PC-3 (cell line): ENCODE data around the gene STIL. TPM values are rescaled to one million over a fixed set of nuclear protein-coding genes. Genes with fewer than 3 reads are reported as not detected.

Experiments
- ATAC-seq: fragments of 200-7000 bp; cut with Tn5 transposase; 2 replicates; pipeline ENCODE4 v1.9.1; 2020; ENCODE audit warnings: mild to moderate bottlenecking, moderate library complexity
- BruUV-seq: library from RNA; stranded (reverse); fragments of 400-500 nt; replicated peaks from 2 replicates; lab custom pipeline; 2021; lab: Mats Ljungman, UMichigan
- CTCF ChIA-PET: fragments of 300-600 bp; sonication (Branson Sonifier 250); formaldehyde crosslinking; loops from one replicate; lab custom pipeline; 2022; ENCODE audit warnings: antibody characterized with exemption; lab: Charles Lee
- POLR2A ChIA-PET: fragments of 300-600 bp; sonication (Branson Sonifier 250); formaldehyde crosslinking; loops from one replicate; lab custom pipeline; 2022; ENCODE audit warnings: antibody characterized with exemption; ENCODE audit not compliant: unreplicated experiment; lab: Charles Lee
- DNase-seq: peaks from one replicate; pipeline ENCODE4 v3.0.0-alpha.2; 2015
- H2AFZ ChIP-seq: fragments of 300-600 bp; sonication (generic); 2 replicates; pipeline ENCODE4 v1.6.0; 2016; ENCODE audit warnings: antibody characterized with exemption, low read length
- H3F3A ChIP-seq: fragments of 300-600 bp; sonication (generic); one replicate; pipeline ENCODE4 v1.6.0; 2017; ENCODE audit warnings: antibody characterized with exemption, low read length, control low read depth, mild to moderate bottlenecking; ENCODE audit not compliant: unreplicated experiment
- H3K27ac ChIP-seq: fragments of 300-600 bp; sonication (generic); 2 replicates; pipeline ENCODE4 v1.5.1; 2016; ENCODE audit warnings: mild to moderate bottlenecking, low read length
- H3K27me3 ChIP-seq: fragments of 300-600 bp; sonication (generic); 2 replicates; pipeline ENCODE4 v1.6.1; 2016; ENCODE audit warnings: low read length, mixed read lengths
- H3K36me3 ChIP-seq: fragments of 300-600 bp; sonication (generic); 2 replicates; pipeline ENCODE4 v1.6.1; 2016; ENCODE audit warnings: low read depth, mixed run types, low read length, mixed read lengths
- H3K4me1 ChIP-seq: fragments of 300-600 bp; sonication (generic); 2 replicates; pipeline ENCODE4 v1.5.1; 2016; ENCODE audit warnings: low read length; ENCODE audit not compliant: insufficient read depth
- H3K4me2 ChIP-seq: fragments of 300-600 bp; sonication (generic); 2 replicates; pipeline ENCODE4 v1.6.0; 2016; ENCODE audit warnings: low read length
- H3K4me3 ChIP-seq: fragments of 300-600 bp; sonication (generic); 2 replicates; pipeline ENCODE4 v1.5.1; 2016; ENCODE audit warnings: mild to moderate bottlenecking, low read length, mixed read lengths
- H3K79me2 ChIP-seq: fragments of 300-600 bp; sonication (generic); 2 replicates; pipeline ENCODE4 v1.6.1; 2017; ENCODE audit warnings: low read length, mixed read lengths
- H3K9ac ChIP-seq: fragments of 300-600 bp; sonication (generic); 2 replicates; pipeline ENCODE4 v1.6.0; 2016; ENCODE audit warnings: mild to moderate bottlenecking, low read length
- H3K9me2 ChIP-seq: fragments of 300-600 bp; sonication (generic); replicated peaks from 2 replicates; pipeline ENCODE4 v1.6.1; 2016; ENCODE audit warnings: mixed run types, low read length, mixed read lengths
- H3K9me3 ChIP-seq: fragments of 300-600 bp; sonication (generic); 2 replicates; pipeline ENCODE4 v1.6.1; 2016; ENCODE audit warnings: low read length, mixed read lengths
- H4K20me1 ChIP-seq: fragments of 300-600 bp; sonication (generic); 2 replicates; pipeline ENCODE4 v1.6.1; 2016; ENCODE audit warnings: low read length, mixed read lengths
- CTCF ChIP-seq: fragments of 300-600 bp; sonication (generic); conservative IDR thresholded peaks from 2 replicates; pipeline ENCODE4 v1.5.1; 2017; ENCODE audit warnings: antibody characterized with exemption, low read depth, mild to moderate bottlenecking, low read length
- EZH2 ChIP-seq: fragments of 300-600 bp; sonication (generic); IDR thresholded peaks from one replicate; pipeline ENCODE4 v1.6.1; 2017; ENCODE audit warnings: antibody characterized with exemption, mild to moderate bottlenecking, low read length; ENCODE audit not compliant: unreplicated experiment
- EZH2phosphoT487 ChIP-seq: fragments of 300-600 bp; sonication (generic); IDR thresholded peaks from 2 replicates; pipeline ENCODE4 v1.6.1; 2018; ENCODE audit warnings: mild to moderate bottlenecking, antibody characterized with exemption, low read length, borderline replicate concordance
- intact Hi-C: fragments of 100-400 bp; cut with micrococcal nuclease; formaldehyde crosslinking; loops from 2 replicates; pipeline ENCODE4 v1.9.0; 2023
- total RNA-seq: library from RNA; depleted of rRNA; stranded (reverse); fragments of >200 nt; gene quantifications from 2 replicates; pipeline ENCODE4 v1.2.3, GENCODE V29; 2014

Gene STIL
- total RNA-seq, 1 experiment from 2014 or later: 32.0 TPM

- Histone ChIP-seq H3K9ac (no peak overlapping the region), H3K27me3 (no peaks in the 10 kb centered on the region), H3K9me2 (no peaks in the 10 kb centered on the region), H3K36me3 (peaks cover 37% of the 10 kb centered on the region), H4K20me1 (no peaks in the 10 kb centered on the region), H3K79me2 (no peaks in the 10 kb centered on the region), H2AFZ (no peak overlapping the region), H3K4me3 (no peak overlapping the region), H3F3A (no peaks in the 10 kb centered on the region), H3K9me3 (no peaks in the 10 kb centered on the region), H3K4me2 (no peak overlapping the region), H3K27ac (no peak overlapping the region), H3K4me1 (no peaks in the 10 kb centered on the region)
- POLR2A ChIA-PET: interaction anchor here (0.6 kb wide), 1 partner anchor 11 kb away, joined by 16 read pairs; no protein-coding TSS in a partner anchor
- peak; percentile 69 for DNase-seq
- BruUV-seq: no TSS peak
- no peak for TF ChIP-seq EZH2
- TF ChIP-seq CTCF: peak; percentile 82
- peak; percentile 60; the same call in 1 of the 2 replicates for ATAC-seq
- CTCF ChIA-PET: interaction anchor here (0.6 to 1.6 kb wide), 4 partner anchors 60 to 84 kb away, joined by 3 to 19 read pairs (median 4); partner anchors contain the start of gene PDZK1IP1
- intact Hi-C loops: loop anchor here (1.0 kb wide), 2 partner anchors 70 to 84 kb away; no protein-coding TSS in a partner anchor
Measured at GRCh38 chr1:47262787-47263413, 51.0 kb downstream of the STIL start.

- TF ChIP-seq EZH2 (no peak), CTCF (no peak), EZH2phosphoT487 (no peak)
- H3K9me3 ChIP-seq: no peaks in the 10 kb centered on the region
- no peaks in the 10 kb centered on the region for H3K27me3 ChIP-seq
- ATAC-seq: no peak
- H3K4me1 ChIP-seq: no peaks in the 10 kb centered on the region
- H3K4me2 ChIP-seq: no peak overlapping the region
- no peaks in the 10 kb centered on the region for H4K20me1 ChIP-seq
- no peak overlapping the region for H3K9ac ChIP-seq
- intact Hi-C loops: no loop called here
- H3K27ac ChIP-seq: no peak overlapping the region
- H3K79me2 ChIP-seq: no peaks in the 10 kb centered on the region
- peaks cover 35% of the 10 kb centered on the region for H3K36me3 ChIP-seq
- no TSS peak for BruUV-seq
- H2AFZ ChIP-seq: no peak overlapping the region
- ChIA-PET POLR2A (no interaction called here), CTCF (no interaction called here)
- DNase-seq: no peak
- no peaks in the 10 kb centered on the region for H3F3A ChIP-seq
- H3K9me2 ChIP-seq: no peaks in the 10 kb centered on the region
- no peak overlapping the region for H3K4me3 ChIP-seq
Measured at GRCh38 chr1:47257224-47257623, 56.7 kb downstream of the STIL start.

- H3K4me3 ChIP-seq: no peak overlapping the region
- H3K27ac ChIP-seq: no peak overlapping the region
- intact Hi-C loops: no loop called here
- H2AFZ ChIP-seq: no peak overlapping the region
- H4K20me1 ChIP-seq: no peaks in the 10 kb centered on the region
- no peak overlapping the region for H3K4me2 ChIP-seq
- H3K36me3 ChIP-seq: peaks cover 30% of the 10 kb centered on the region
- TF ChIP-seq EZH2phosphoT487: no peak
- TF ChIP-seq CTCF: no peak
- TF ChIP-seq EZH2: no peak
- no peaks in the 10 kb centered on the region for H3K4me1 ChIP-seq
- no peaks in the 10 kb centered on the region for H3K9me3 ChIP-seq
- BruUV-seq: no TSS peak
- DNase-seq (no peak), ATAC-seq (no peak)
- no peaks in the 10 kb centered on the region for H3K27me3 ChIP-seq
- CTCF ChIA-PET: interaction anchor here (0.5 to 0.7 kb wide), 3 partner anchors 60 to 185 kb away, joined by 3 to 4 read pairs (median 3); partner anchors contain the start of gene FOXD2
- no peaks in the 10 kb centered on the region for H3K9me2 ChIP-seq
- POLR2A ChIA-PET: interaction anchor here (0.8 kb wide), 1 partner anchor 11 kb away, joined by 16 read pairs; no protein-coding TSS in a partner anchor
- H3K9ac ChIP-seq: no peak overlapping the region
- no peaks in the 10 kb centered on the region for H3K79me2 ChIP-seq
- no peaks in the 10 kb centered on the region for H3F3A ChIP-seq
Measured at GRCh38 chr1:47252795-47253194, 61.2 kb downstream of the STIL start.
